HepG2 (cell line): ENCODE data around the gene UBC. TPM values are rescaled to one million over a fixed set of nuclear protein-coding genes. Genes with fewer than 3 reads are reported as not detected.

Experiments used
- AHDC1 ChIP-seq: sonication (generic); formaldehyde crosslinking; IDR thresholded peaks from 2 replicates; pipeline ENCODE4 v1.5.1; 2020; ENCODE audit warnings: mild to moderate bottlenecking, missing genetic modification reagents, borderline replicate concordance
- CEBPB ChIP-seq: IDR thresholded peaks from 2 replicates; pipeline ENCODE4 v1.6.1; 2011; ENCODE audit warnings: low read depth, low read length, improper control_type of control experiment, borderline replicate concordance
- ELF1 ChIP-seq: sonication (generic); formaldehyde crosslinking; IDR thresholded peaks from 2 replicates; pipeline ENCODE4 v1.4.0; 2020; ENCODE audit warnings: missing genetic modification reagents
- FOXP1 ChIP-seq, 2 experiments: fragments of 450-650 bp in 1 of 2; IDR thresholded peaks; 2 replicates each; pipeline ENCODE4 v1.6.1; 2017 to 2018; ENCODE audit warnings: antibody characterized with exemption in 1 of 2
- GATA4 ChIP-seq: sonication (generic); IDR thresholded peaks from 2 replicates; pipeline ENCODE4 v1.6.1; 2016; ENCODE audit warnings: antibody characterized with exemption, low read depth, borderline replicate concordance
- HNF1B ChIP-seq: sonication (generic); formaldehyde crosslinking; IDR thresholded peaks from 2 replicates; pipeline ENCODE4 v1.5.1; 2020; ENCODE audit warnings: mild to moderate bottlenecking, moderate library complexity, missing genetic modification reagents
- KLF12 ChIP-seq: sonication (generic); formaldehyde crosslinking; IDR thresholded peaks from 2 replicates; pipeline ENCODE4 v1.4.0; 2020; ENCODE audit warnings: missing genetic modification reagents, borderline replicate concordance
- KMT2A ChIP-seq: sonication (generic); formaldehyde crosslinking; IDR thresholded peaks from 2 replicates; pipeline ENCODE4 v1.4.0; 2020; ENCODE audit warnings: missing genetic modification reagents
- KMT2B ChIP-seq: IDR thresholded peaks from 2 replicates; pipeline ENCODE4 v1.6.1; 2016; ENCODE audit warnings: missing genetic modification reagents, missing compliant biosample characterization
- NCOA1 ChIP-seq: sonication (generic); formaldehyde crosslinking; IDR thresholded peaks from 2 replicates; pipeline ENCODE4 v1.9.0; 2021; ENCODE audit warnings: missing genetic modification reagents
- TCF12 ChIP-seq, 2 experiments: fragments of 450-650 bp in 1 of 2; sonication (generic) in 1 of 2; formaldehyde crosslinking in 1 of 2; IDR thresholded peaks; 2 replicates each; pipeline versions ENCODE4 v1.6.1 to v1.8.0; 2017 to 2022; ENCODE audit warnings: antibody characterized with exemption in 1 of 2, mild to moderate bottlenecking in 1 of 2, missing genetic modification reagents in 1 of 2, moderate library complexity in 1 of 2
- TERF1 ChIP-seq: sonication (generic); formaldehyde crosslinking; IDR thresholded peaks from 2 replicates; pipeline ENCODE4 v1.8.0; 2022; ENCODE audit warnings: mild to moderate bottlenecking, missing genetic modification reagents, moderate library complexity
- THAP11 ChIP-seq: IDR thresholded peaks from 2 replicates; pipeline ENCODE4 v1.6.1; 2016; ENCODE audit warnings: missing biosample characterization, missing genetic modification reagents
- ZBTB34 ChIP-seq: sonication (generic); formaldehyde crosslinking; IDR thresholded peaks from 2 replicates; pipeline ENCODE4 v1.8.0; 2022; ENCODE audit warnings: mild to moderate bottlenecking, missing genetic modification reagents
- ZNF614 ChIP-seq: IDR thresholded peaks from 2 replicates; pipeline ENCODE4 v1.6.1; 2018; ENCODE audit warnings: missing biosample characterization, missing genetic modification reagents, inconsistent platforms, borderline replicate concordance
- ZNF7 ChIP-seq: IDR thresholded peaks from 2 replicates; pipeline ENCODE4 v1.6.1; 2016; ENCODE audit warnings: missing biosample characterization, missing genetic modification reagents
- ZSCAN21 ChIP-seq: sonication (generic); formaldehyde crosslinking; IDR thresholded peaks from 2 replicates; pipeline ENCODE4 v1.8.0; 2022; ENCODE audit warnings: mild to moderate bottlenecking, missing genetic modification reagents, moderate library complexity, borderline replicate concordance
- ZSCAN22 ChIP-seq: sonication (generic); formaldehyde crosslinking; IDR thresholded peaks from 2 replicates; pipeline ENCODE4 v1.4.0; 2020; ENCODE audit warnings: mild to moderate bottlenecking, missing genetic modification reagents
- polyA plus RNA-seq, 8 experiments: library from polyadenylated mRNA; depleted of rRNA in 3 of 8; stranded (reverse) in 7 of 8; unstranded in 1 of 8; fragments of >200 nt; fragmentation: Illumina TruSeq in 4 of 8; extraction: Trizol in 4 of 8; gene quantifications; 2 replicates each; pipeline versions ENCODE4 v1.2.1 to v1.2.3, GENCODE V29; 2011 to 2016; ENCODE audit warnings: low read depth in 4 of 8, missing spikeins in 1 of 8, mixed read lengths in 1 of 8; ENCODE audit not compliant: insufficient read depth in 1 of 8
- total RNA-seq, 5 experiments: library from RNA; depleted of rRNA; stranded (reverse); fragments of >200 nt; fragmentation: Illumina TruSeq; extraction: Trizol; gene quantifications; 2 replicates each; pipeline ENCODE4 v1.2.3, GENCODE V29; 2016; ENCODE audit warnings: low read depth in 1 of 5

Gene UBC
- total and polyA plus RNA-seq, 2 of the 13 experiments (the other 11 are each of a cell fraction or from before 2014, with no cell fraction given): 805 to 1,432 TPM

- TF ChIP-seq HNF1B (CRISPR knock-in tag): peak; percentile 75
- TF ChIP-seq CEBPB: no peak
- TF ChIP-seq THAP11 (CRISPR knock-in tag): no peak; the same call in 1 of the 2 replicates
- TF ChIP-seq ZNF614 (CRISPR knock-in tag): no peak
- TF ChIP-seq ZBTB34 (CRISPR knock-in tag): 0 out of 2 replicates have a peak, but pooled peaks have one; percentile 85
- no peak for TF ChIP-seq FOXP1 (IDR thresholded peaks at IDR 0.05)
- TF ChIP-seq FOXP1 (CRISPR knock-in tag; IDR thresholded peaks at IDR 0.05): 0 out of 2 replicates have a peak, but pooled peaks have one; percentile 32
- peak; percentile 76 for TF ChIP-seq ELF1
- peak; percentile 47; the same call in 1 of the 2 replicates for TF ChIP-seq KLF12
- TF ChIP-seq NCOA1 (CRISPR knock-in tag): 0 out of 2 replicates have a peak, but pooled peaks have one; percentile 85
- TF ChIP-seq KMT2A (CRISPR knock-in tag): peak; percentile 33
- TF ChIP-seq AHDC1 (CRISPR knock-in tag): peak; percentile 72
- TF ChIP-seq ZSCAN22: peak; percentile 58; the same call in 1 of the 2 replicates
- TF ChIP-seq TCF12 (IDR thresholded peaks at IDR 0.05): no peak
- peak; percentile 63; the same call in 1 of the 2 replicates for TF ChIP-seq TCF12 (CRISPR knock-in tag; IDR thresholded peaks at IDR 0.05)
- TF ChIP-seq ZSCAN21 (CRISPR knock-in tag): peak; percentile 59
- peak; percentile 73; the same call in 1 of the 2 replicates for TF ChIP-seq ZNF7 (CRISPR knock-in tag)
- TF ChIP-seq TERF1: no peak
- peak; percentile 75 for TF ChIP-seq KMT2B (CRISPR knock-in tag)
- TF ChIP-seq GATA4: peak; percentile 46; the same call in 1 of the 2 replicates
These were observed 25.1 kb upstream of the UBC start (continued) for GRCh38 chr12:124939421-124940142.
